ENCODE results near the gene SLC4A1. TPM values are rescaled to one million over a fixed set of nuclear protein-coding genes. Genes with fewer than 3 reads are reported as not detected.

SLC4A1 gene
- total and polyA plus RNA-seq, 2 of the 13 experiments (the other 11 are each of a cell fraction or from before 2014, with no cell fraction given): not detected

DNA sequence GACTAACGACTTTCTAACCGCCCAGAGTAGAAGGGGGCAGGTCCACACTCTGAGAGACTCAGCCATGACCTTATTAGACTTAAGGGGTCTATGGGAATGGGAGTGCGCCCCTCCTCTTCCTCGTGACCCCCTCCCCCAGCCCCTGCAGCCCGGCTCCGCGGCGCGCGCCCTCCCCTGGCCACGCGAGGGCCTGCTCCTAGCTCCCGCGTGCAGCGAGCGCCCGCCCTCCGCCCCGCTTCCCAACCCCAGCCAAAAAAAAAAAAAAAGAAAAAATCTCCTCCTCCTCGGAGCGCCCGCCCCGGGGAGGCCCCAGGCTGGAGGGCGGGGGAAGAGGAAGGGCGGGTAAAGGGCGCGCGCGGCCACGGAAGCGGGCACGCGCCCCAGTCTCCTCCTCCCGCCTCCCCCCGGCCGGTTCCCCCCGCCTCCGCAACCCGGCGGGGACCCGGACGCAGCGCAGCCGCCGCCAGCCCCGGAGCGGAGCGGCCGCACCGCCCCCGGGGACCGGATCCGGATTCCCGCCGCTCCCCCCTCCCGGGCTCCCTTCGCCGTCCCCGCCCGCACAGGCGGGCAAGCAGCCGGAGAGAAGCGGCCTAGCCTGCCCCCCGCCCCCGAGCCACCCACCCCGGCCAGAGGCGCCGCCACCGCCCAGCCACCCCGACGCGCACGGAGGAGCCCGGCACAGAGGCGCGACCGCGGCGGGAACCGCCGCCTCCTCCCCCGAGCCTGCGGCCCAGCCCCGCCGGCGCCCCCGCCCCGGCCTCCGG, 49.4 kb downstream of the SLC4A1 start (continued):
- TF ChIP-seq HNRNPLL (IDR thresholded peaks at IDR 0.05; ENCODE audit: low read depth, low read length, poor library complexity, severe bottlenecking) (peak; percentile 54), PTBP1 (IDR thresholded peaks at IDR 0.05; ENCODE audit: low read depth, low read length, poor library complexity, severe bottlenecking) (peak; percentile 98), NR0B2 (CRISPR knock-in tag; IDR thresholded peaks at IDR 0.05) (no peak), KDM3A (CRISPR knock-in tag; IDR thresholded peaks at IDR 0.05; ENCODE audit: low read depth) (0 out of 2 replicates have a peak, but pooled peaks have one; percentile 27), HNF1B (CRISPR knock-in tag; IDR thresholded peaks at IDR 0.05) (no peak), HOXA5 (CRISPR knock-in tag; IDR thresholded peaks at IDR 0.05) (no peak), ZNF746 (CRISPR knock-in tag; IDR thresholded peaks at IDR 0.05) (peak; percentile 88; the same call in 1 of the 2 replicates), SRSF9 (IDR thresholded peaks at IDR 0.05; ENCODE audit: borderline replicate concordance, insufficient read depth, low read depth, low read length, poor library complexity, severe bottlenecking) (no peak), LCORL (IDR thresholded peaks at IDR 0.05) (no peak), LCORL (CRISPR knock-in tag; IDR thresholded peaks at IDR 0.05) (peak; percentile 82), ZNF562 (CRISPR knock-in tag; IDR thresholded peaks at IDR 0.05; ENCODE audit: borderline replicate concordance) (no peak), SOX5 (CRISPR knock-in tag; IDR thresholded peaks at IDR 0.05; ENCODE audit: borderline replicate concordance) (peak; percentile 45; the same call in 1 of the 2 replicates), ZFAT (CRISPR knock-in tag; conservative IDR thresholded peaks at IDR 0.05) (no peak), ZBTB33 (CRISPR knock-in tag; IDR thresholded peaks at IDR 0.05) (no peak), HNF4G (IDR thresholded peaks at IDR 0.05; ENCODE audit: borderline replicate concordance, low read depth, low read length) (no peak; the same call in 1 of the 2 replicates), HNF4G (CRISPR knock-in tag; IDR thresholded peaks at IDR 0.05; ENCODE audit: borderline replicate concordance, low read depth) (peak; percentile 40; the same call in 1 of the 2 replicates), ZNF20 (CRISPR knock-in tag; IDR thresholded peaks at IDR 0.05) (no peak), SYNCRIP (IDR thresholded peaks at IDR 0.05; ENCODE audit: insufficient read depth, low read depth, low read length) (no peak), HOXA7 (CRISPR knock-in tag; IDR thresholded peaks at IDR 0.05) (no peak), THRA (CRISPR knock-in tag; IDR thresholded peaks at IDR 0.05; ENCODE audit: borderline replicate concordance) (no peak; the same call in 1 of the 2 replicates), ZNF816 (CRISPR knock-in tag; IDR thresholded peaks at IDR 0.05; ENCODE audit: borderline replicate concordance) (no peak; the same call in 1 of the 2 replicates), TFAP4 (IDR thresholded peaks at IDR 0.05; ENCODE audit: borderline replicate concordance, low read depth) (peak; percentile 7; the same call in 1 of the 2 replicates), ZNF260 (CRISPR knock-in tag; IDR thresholded peaks at IDR 0.05; ENCODE audit: borderline replicate concordance, low read depth) (no peak)
